Measurements from ENCODE around the gene SLC8A2.

The SLC8A2 gene

GRCh38 chr19:47475465-47475864 is 3.8 kb upstream of the SLC8A2 start:
- no peak overlapping the region for H3K9ac ChIP-seq (ENCODE audit: low read length)
- H4K20me1 ChIP-seq (ENCODE audit: insufficient read depth, low read length), result no peaks in the 10 kb centered on the region; the same call in 1 of the 2 replicates
- H2AFZ ChIP-seq (ENCODE audit: low read length), result no peak overlapping the region
- no peaks in the 10 kb centered on the region for H3K4me1 ChIP-seq (ENCODE audit: low read length)
- H3K9me3 ChIP-seq (replicated peaks; ENCODE audit: insufficient read depth, low read length), result no peaks in the 10 kb centered on the region
- no peak overlapping the region for H3K4me2 ChIP-seq (ENCODE audit: low read depth, low read length)
- no peak overlapping the region for H3K4me3 ChIP-seq (ENCODE audit: low read length)
- no peaks in the 10 kb centered on the region for H3K9me2 ChIP-seq (replicated peaks; ENCODE audit: insufficient read depth, low read length)
- peaks cover 43% of the 10 kb centered on the region for H3K27me3 ChIP-seq (replicated peaks; ENCODE audit: insufficient read depth, low read length)
- no peaks in the 10 kb centered on the region for H3F3A ChIP-seq (ENCODE audit: insufficient read depth, low read length)
- H3K36me3 ChIP-seq (replicated peaks; ENCODE audit: insufficient read depth, low read length), result no peaks in the 10 kb centered on the region
- DNase-seq, result no peak
- H3K27ac ChIP-seq (ENCODE audit: low read length), result no peak overlapping the region
- TF ChIP-seq EZH2phosphoT487 (IDR thresholded peaks at IDR 0.05; ENCODE audit: low read length), result no peak
- no peaks in the 10 kb centered on the region for H3K79me2 ChIP-seq (ENCODE audit: low read length)

GRCh38 chr19:47473336-47473735 is 1.6 kb upstream of the SLC8A2 start:
- Histone ChIP-seq H3K9ac (ENCODE audit: low read length) (no peak overlapping the region), H3K27me3 (replicated peaks; ENCODE audit: insufficient read depth, low read length) (peaks cover 64% of the 10 kb centered on the region), H3K9me2 (replicated peaks; ENCODE audit: insufficient read depth, low read length) (no peaks in the 10 kb centered on the region), H3K4me1 (ENCODE audit: low read length) (no peaks in the 10 kb centered on the region), H3K27ac (ENCODE audit: low read length) (no peak overlapping the region), H3K36me3 (replicated peaks; ENCODE audit: insufficient read depth, low read length) (no peaks in the 10 kb centered on the region), H3K9me3 (replicated peaks; ENCODE audit: insufficient read depth, low read length) (no peaks in the 10 kb centered on the region), H3K79me2 (ENCODE audit: low read length) (no peaks in the 10 kb centered on the region), H3K4me2 (ENCODE audit: low read depth, low read length) (no peak overlapping the region), H4K20me1 (ENCODE audit: insufficient read depth, low read length) (no peaks in the 10 kb centered on the region; the same call in 1 of the 2 replicates), H3F3A (ENCODE audit: insufficient read depth, low read length) (no peaks in the 10 kb centered on the region), H2AFZ (ENCODE audit: low read length) (no peak overlapping the region), H3K4me3 (ENCODE audit: low read length) (no peak overlapping the region)
- TF ChIP-seq EZH2 (optimal IDR thresholded peaks at IDR 0.05; ENCODE audit: low read depth, low read length) (no peak), EZH2phosphoT487 (IDR thresholded peaks at IDR 0.05; ENCODE audit: low read length) (no peak)
- DNase-seq, result no peak

GRCh38 chr19:47471381-47471732 is 336 bp downstream of the SLC8A2 start:
- Histone ChIP-seq H3K27ac (ENCODE audit: low read length) (no peak overlapping the region), H3K36me3 (replicated peaks; ENCODE audit: insufficient read depth, low read length) (no peaks in the 10 kb centered on the region), H3F3A (ENCODE audit: insufficient read depth, low read length) (no peaks in the 10 kb centered on the region), H3K27me3 (replicated peaks; ENCODE audit: insufficient read depth, low read length) (peaks cover 76% of the 10 kb centered on the region), H3K4me1 (ENCODE audit: low read length) (no peaks in the 10 kb centered on the region), H4K20me1 (ENCODE audit: insufficient read depth, low read length) (no peaks in the 10 kb centered on the region; the same call in 1 of the 2 replicates), H3K4me3 (ENCODE audit: low read length) (no peak overlapping the region), H3K9me2 (replicated peaks; ENCODE audit: insufficient read depth, low read length) (no peaks in the 10 kb centered on the region), H2AFZ (ENCODE audit: low read length) (no peak overlapping the region), H3K79me2 (ENCODE audit: low read length) (no peaks in the 10 kb centered on the region), H3K9ac (ENCODE audit: low read length) (no peak overlapping the region), H3K9me3 (replicated peaks; ENCODE audit: insufficient read depth, low read length) (no peaks in the 10 kb centered on the region), H3K4me2 (ENCODE audit: low read depth, low read length) (no peak overlapping the region)
- TF ChIP-seq EZH2phosphoT487 (IDR thresholded peaks at IDR 0.05; ENCODE audit: low read length) (no peak), EZH2 (optimal IDR thresholded peaks at IDR 0.05; ENCODE audit: low read depth, low read length) (no peak)
- TF ChIP-seq, protein P1, sequence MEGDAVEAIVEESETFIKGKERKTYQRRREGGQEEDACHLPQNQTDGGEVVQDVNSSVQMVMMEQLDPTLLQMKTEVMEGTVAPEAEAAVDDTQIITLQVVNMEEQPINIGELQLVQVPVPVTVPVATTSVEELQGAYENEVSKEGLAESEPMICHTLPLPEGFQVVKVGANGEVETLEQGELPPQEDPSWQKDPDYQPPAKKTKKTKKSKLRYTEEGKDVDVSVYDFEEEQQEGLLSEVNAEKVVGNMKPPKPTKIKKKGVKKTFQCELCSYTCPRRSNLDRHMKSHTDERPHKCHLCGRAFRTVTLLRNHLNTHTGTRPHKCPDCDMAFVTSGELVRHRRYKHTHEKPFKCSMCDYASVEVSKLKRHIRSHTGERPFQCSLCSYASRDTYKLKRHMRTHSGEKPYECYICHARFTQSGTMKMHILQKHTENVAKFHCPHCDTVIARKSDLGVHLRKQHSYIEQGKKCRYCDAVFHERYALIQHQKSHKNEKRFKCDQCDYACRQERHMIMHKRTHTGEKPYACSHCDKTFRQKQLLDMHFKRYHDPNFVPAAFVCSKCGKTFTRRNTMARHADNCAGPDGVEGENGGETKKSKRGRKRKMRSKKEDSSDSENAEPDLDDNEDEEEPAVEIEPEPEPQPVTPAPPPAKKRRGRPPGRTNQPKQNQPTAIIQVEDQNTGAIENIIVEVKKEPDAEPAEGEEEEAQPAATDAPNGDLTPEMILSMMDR (IDR thresholded peaks at IDR 0.05; ENCODE audit: low read length), result no peak
- no peak for DNase-seq

GRCh38 chr19:47470447-47471195 is 1.1 kb downstream of the SLC8A2 start:
- H3K9ac ChIP-seq (ENCODE audit: low read length), result no peak overlapping the region
- no peak overlapping the region for H3K4me2 ChIP-seq (ENCODE audit: low read depth, low read length)
- no peaks in the 10 kb centered on the region for H3K79me2 ChIP-seq (ENCODE audit: low read length)
- H4K20me1 ChIP-seq (ENCODE audit: insufficient read depth, low read length), result no peaks in the 10 kb centered on the region; the same call in 1 of the 2 replicates
- peaks cover 84% of the 10 kb centered on the region for H3K27me3 ChIP-seq (replicated peaks; ENCODE audit: insufficient read depth, low read length)
- no peaks in the 10 kb centered on the region for H3F3A ChIP-seq (ENCODE audit: insufficient read depth, low read length)
- no peaks in the 10 kb centered on the region for H3K4me1 ChIP-seq (ENCODE audit: low read length)
- no peak for DNase-seq
- no peak overlapping the region for H2AFZ ChIP-seq (ENCODE audit: low read length)
- H3K27ac ChIP-seq (ENCODE audit: low read length), result no peak overlapping the region
- H3K4me3 ChIP-seq (ENCODE audit: low read length), result no peak overlapping the region
- TF ChIP-seq EZH2phosphoT487 (IDR thresholded peaks at IDR 0.05; ENCODE audit: low read length) (no peak), EZH2 (optimal IDR thresholded peaks at IDR 0.05; ENCODE audit: low read depth, low read length) (no peak)
- TF ChIP-seq, protein P1 (IDR thresholded peaks at IDR 0.05; ENCODE audit: low read length), result no peak
- no peaks in the 10 kb centered on the region for H3K36me3 ChIP-seq (replicated peaks; ENCODE audit: insufficient read depth, low read length)
- H3K9me3 ChIP-seq (replicated peaks; ENCODE audit: insufficient read depth, low read length), result no peaks in the 10 kb centered on the region
- no peaks in the 10 kb centered on the region for H3K9me2 ChIP-seq (replicated peaks; ENCODE audit: insufficient read depth, low read length)
